Endodermal cell (in vitro differentiated cells): ENCODE results near the gene MRPS22. TPM values are rescaled to one million over a fixed set of nuclear protein-coding genes. Genes with fewer than 3 reads are reported as not detected.

Source experiments
- DNase-seq: peaks from one replicate; pipeline ENCODE4 v3.0.0-alpha.2; 2017
- H3K27ac ChIP-seq: 2 replicates; pipeline ENCODE4 v1.5.1; 2013; ENCODE audit warnings: mild to moderate bottlenecking, low read depth, low read length, moderate library complexity
- H3K27me3 ChIP-seq: 2 replicates; pipeline ENCODE4 v1.6.1; 2013; ENCODE audit warnings: mild to moderate bottlenecking, low read length, moderate library complexity; ENCODE audit not compliant: insufficient read depth, control insufficient read depth, poor library complexity, severe bottlenecking
- H3K36me3 ChIP-seq: 2 replicates; pipeline ENCODE4 v1.7.0; 2013; ENCODE audit warnings: mild to moderate bottlenecking, low read length, moderate library complexity; ENCODE audit not compliant: control insufficient read depth, insufficient read depth
- H3K4me1 ChIP-seq: one replicate; pipeline ENCODE4 v1.7.0; 2013; ENCODE audit warnings: low read length; ENCODE audit not compliant: control insufficient read depth, insufficient read depth
- H3K4me3 ChIP-seq: 2 replicates; pipeline ENCODE4 v1.5.1; 2013; ENCODE audit warnings: mild to moderate bottlenecking, low read length, moderate library complexity
- H3K9ac ChIP-seq: 2 replicates; pipeline ENCODE4 v1.6.1; 2013; ENCODE audit warnings: mild to moderate bottlenecking, low read length, moderate library complexity; ENCODE audit not compliant: poor library complexity, severe bottlenecking; ENCODE audit errors: extremely low read depth
- H3K9me3 ChIP-seq: 2 replicates; pipeline ENCODE4 v1.6.1; 2013; ENCODE audit warnings: mild to moderate bottlenecking, low read length, moderate library complexity; ENCODE audit not compliant: control insufficient read depth
- H3K27ac Mint-ChIP-seq: 2 replicates; pipeline ENCODE4 v1.8.0; 2020; ENCODE audit warnings: mixed read lengths
- H3K27me3 Mint-ChIP-seq: 2 replicates; pipeline ENCODE4 v1.8.0; 2021; ENCODE audit warnings: mild to moderate bottlenecking, mixed read lengths; ENCODE audit not compliant: insufficient read depth
- H3K36me3 Mint-ChIP-seq: 2 replicates; pipeline ENCODE4 v1.8.0; 2020; ENCODE audit warnings: low read depth, mixed read lengths
- H3K4me1 Mint-ChIP-seq: 2 replicates; pipeline ENCODE4 v1.8.0; 2020; ENCODE audit warnings: mixed read lengths
- H3K4me3 Mint-ChIP-seq: 2 replicates; pipeline ENCODE4 v1.8.0; 2020; ENCODE audit warnings: mild to moderate bottlenecking, moderate library complexity, mixed read lengths
- H3K9me3 Mint-ChIP-seq: 2 replicates; pipeline ENCODE4 v1.8.0; 2020; ENCODE audit warnings: mild to moderate bottlenecking, mixed read lengths
- CTCF ChIP-seq: fragments of 200-600 bp; sonication (generic); conservative IDR thresholded peaks from 2 replicates; pipeline ENCODE4 v1.5.0; 2021; ENCODE audit warnings: antibody characterized with exemption, mild to moderate bottlenecking
- WGBS, 2 experiments: methylation state at CpG; one replicate each; pipeline versions ENCODE4 v1.1.5 to v1.1.7; 2013; ENCODE audit warnings: missing lambda C conversion rate in 2 of 2, mixed read lengths in 1 of 2; ENCODE audit not compliant: insufficient coverage in 1 of 2, insufficient read length in 1 of 2; 5-methylcytosine and 5-hydroxymethylcytosine counted together
- total RNA-seq, 2 donors: library from RNA; stranded (reverse); fragmentation: NEBNext Ultra II Directional in 1 of 2; extraction: Animal tissue kit (Norgen Biotek cat#: 25700) in 1 of 2; gene quantifications; 2 replicates in 1 of 2; 3 replicates in 1 of 2; pipeline ENCODE4 v1.2.1, GENCODE V29; 2021

MRPS22 gene
- total RNA-seq, 2 donors from 2014 or later: 34.8 to 38.7 TPM

GRCh38 chr3:139325551-139325950 lies 18.3 kb upstream of the MRPS22 start:
- Mint-ChIP-seq H3K9me3 (no peaks in the 10 kb centered on the region), H3K27me3 (peaks cover 57% of the 10 kb centered on the region), H3K27ac (no peak overlapping the region), H3K4me1 (peaks cover 2% of the 10 kb centered on the region), H3K4me3 (no peak overlapping the region), H3K36me3 (no peaks in the 10 kb centered on the region)
- no peaks in the 10 kb centered on the region for H3K9me3 ChIP-seq
- no peaks in the 10 kb centered on the region for H3K4me1 ChIP-seq
- H3K27me3 ChIP-seq: peaks cover 33% of the 10 kb centered on the region
- H3K4me3 ChIP-seq: no peak overlapping the region
- no peak for TF ChIP-seq CTCF
- H3K9ac ChIP-seq: no peak overlapping the region
- H3K27ac ChIP-seq: no peak overlapping the region
- 94% methylated on average over 3 of the region's 3 CpGs; no CpG with 5 or more reads in 1 of the 2 experiments for WGBS, 2 experiments
- H3K36me3 ChIP-seq: no peaks in the 10 kb centered on the region
- DNase-seq: peak; percentile 13

- Mint-ChIP-seq H3K4me1 (peaks cover 2% of the 10 kb centered on the region), H3K27me3 (peaks cover 61% of the 10 kb centered on the region), H3K27ac (no peak overlapping the region), H3K4me3 (no peak overlapping the region), H3K36me3 (no peaks in the 10 kb centered on the region), H3K9me3 (no peaks in the 10 kb centered on the region)
- H3K27ac ChIP-seq: no peak overlapping the region
- H3K9me3 ChIP-seq: no peaks in the 10 kb centered on the region
- H3K4me3 ChIP-seq: no peak overlapping the region
- peaks cover 39% of the 10 kb centered on the region for H3K27me3 ChIP-seq
- no peaks in the 10 kb centered on the region for H3K36me3 ChIP-seq
- WGBS, 2 experiments: 71 to 95% methylated on average over 2 to 5 of the region's 5 CpGs
- TF ChIP-seq CTCF: no peak
- no peak overlapping the region for H3K9ac ChIP-seq
- H3K4me1 ChIP-seq: no peaks in the 10 kb centered on the region
- peak; percentile 7 for DNase-seq
These were observed 17.7 kb upstream of the MRPS22 start for GRCh38 chr3:139326131-139326530.

- H3K27me3 ChIP-seq: peaks cover 44% of the 10 kb centered on the region
- no peak overlapping the region for H3K27ac ChIP-seq
- DNase-seq: peak; percentile 35
- peaks cover 2% of the 10 kb centered on the region for H3K4me1 Mint-ChIP-seq
- H3K9ac ChIP-seq: no peak overlapping the region
- H3K9me3 Mint-ChIP-seq: no peaks in the 10 kb centered on the region
- WGBS, 2 experiments: 75 to 92% methylated on average over 1 to 4 of the region's 4 CpGs
- H3K36me3 ChIP-seq: no peaks in the 10 kb centered on the region
- TF ChIP-seq CTCF: no peak
- H3K4me3 ChIP-seq: no peak overlapping the region
- no peak overlapping the region for H3K27ac Mint-ChIP-seq
- H3K27me3 Mint-ChIP-seq: peaks cover 61% of the 10 kb centered on the region
- H3K4me3 Mint-ChIP-seq: no peak overlapping the region
- no peaks in the 10 kb centered on the region for H3K4me1 ChIP-seq
- H3K36me3 Mint-ChIP-seq: no peaks in the 10 kb centered on the region
- H3K9me3 ChIP-seq: no peaks in the 10 kb centered on the region
These were observed 17.1 kb upstream of the MRPS22 start for GRCh38 chr3:139326707-139327106.
